ENCODE results near the gene PLEKHA5.

PLEKHA5 gene, protein sequence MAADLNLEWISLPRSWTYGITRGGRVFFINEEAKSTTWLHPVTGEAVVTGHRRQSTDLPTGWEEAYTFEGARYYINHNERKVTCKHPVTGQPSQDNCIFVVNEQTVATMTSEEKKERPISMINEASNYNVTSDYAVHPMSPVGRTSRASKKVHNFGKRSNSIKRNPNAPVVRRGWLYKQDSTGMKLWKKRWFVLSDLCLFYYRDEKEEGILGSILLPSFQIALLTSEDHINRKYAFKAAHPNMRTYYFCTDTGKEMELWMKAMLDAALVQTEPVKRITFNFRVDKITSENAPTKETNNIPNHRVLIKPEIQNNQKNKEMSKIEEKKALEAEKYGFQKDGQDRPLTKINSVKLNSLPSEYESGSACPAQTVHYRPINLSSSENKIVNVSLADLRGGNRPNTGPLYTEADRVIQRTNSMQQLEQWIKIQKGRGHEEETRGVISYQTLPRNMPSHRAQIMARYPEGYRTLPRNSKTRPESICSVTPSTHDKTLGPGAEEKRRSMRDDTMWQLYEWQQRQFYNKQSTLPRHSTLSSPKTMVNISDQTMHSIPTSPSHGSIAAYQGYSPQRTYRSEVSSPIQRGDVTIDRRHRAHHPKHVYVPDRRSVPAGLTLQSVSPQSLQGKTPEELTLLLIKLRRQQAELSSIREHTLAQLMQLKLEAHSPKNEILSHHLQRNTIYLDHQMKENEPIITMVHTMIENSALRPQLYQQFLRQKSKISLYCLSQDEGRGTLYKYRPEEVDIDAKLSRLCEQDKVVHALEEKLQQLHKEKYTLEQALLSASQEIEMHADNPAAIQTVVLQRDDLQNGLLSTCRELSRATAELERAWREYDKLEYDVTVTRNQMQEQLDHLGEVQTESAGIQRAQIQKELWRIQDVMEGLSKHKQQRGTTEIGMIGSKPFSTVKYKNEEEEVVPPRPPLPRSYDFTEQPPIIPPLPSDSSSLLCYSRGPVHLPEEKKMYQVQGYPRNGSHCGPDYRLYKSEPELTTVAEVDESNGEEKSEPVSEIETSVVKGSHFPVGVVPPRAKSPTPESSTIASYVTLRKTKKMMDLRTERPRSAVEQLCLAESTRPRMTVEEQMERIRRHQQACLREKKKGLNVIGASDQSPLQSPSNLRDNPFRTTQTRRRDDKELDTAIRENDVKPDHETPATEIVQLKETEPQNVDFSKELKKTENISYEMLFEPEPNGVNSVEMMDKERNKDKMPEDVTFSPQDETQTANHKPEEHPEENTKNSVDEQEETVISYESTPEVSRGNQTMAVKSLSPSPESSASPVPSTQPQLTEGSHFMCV

DNA sequence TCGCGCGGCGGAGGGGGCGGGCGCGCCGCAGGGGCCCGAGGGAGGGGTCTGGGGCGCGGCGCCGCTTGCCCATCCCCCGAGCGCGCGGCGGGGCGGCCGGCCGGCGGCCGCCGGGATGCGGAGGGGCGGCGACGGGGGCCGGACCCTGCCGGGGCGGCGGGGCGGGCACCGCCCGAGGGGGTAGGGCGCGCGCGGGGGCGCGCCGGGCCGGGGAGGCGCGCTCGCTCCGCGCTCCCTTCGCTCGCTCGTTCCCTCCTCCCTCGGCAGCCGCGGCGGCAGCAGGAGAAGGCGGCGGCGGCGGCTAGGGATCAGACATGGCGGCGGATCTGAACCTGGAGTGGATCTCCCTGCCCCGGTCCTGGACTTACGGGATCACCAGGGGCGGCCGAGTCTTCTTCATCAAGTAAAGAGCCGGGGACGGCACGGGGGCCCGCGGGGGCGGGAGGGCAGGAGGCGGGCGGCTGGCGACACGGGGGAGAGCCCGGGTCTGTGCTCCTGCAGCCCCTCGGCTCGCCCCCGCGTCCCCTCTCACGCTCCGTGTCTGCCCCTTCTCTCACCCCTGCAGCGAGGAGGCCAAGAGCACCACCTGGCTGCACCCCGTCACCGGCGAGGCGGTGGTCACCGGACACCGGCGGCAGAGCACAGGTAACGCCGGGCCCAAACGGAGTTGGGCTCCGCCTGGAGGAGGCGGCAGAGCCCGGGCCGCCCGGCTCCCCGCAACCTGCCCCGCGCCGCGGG, at the start of gene PLEKHA5:
Gene PLEKHA5 (plus strand): TSS at position 248 of the 738 bp plus-strand sequence. CDS start 67 bp downstream, at position 315.
- TF ChIP-seq, protein P1, sequence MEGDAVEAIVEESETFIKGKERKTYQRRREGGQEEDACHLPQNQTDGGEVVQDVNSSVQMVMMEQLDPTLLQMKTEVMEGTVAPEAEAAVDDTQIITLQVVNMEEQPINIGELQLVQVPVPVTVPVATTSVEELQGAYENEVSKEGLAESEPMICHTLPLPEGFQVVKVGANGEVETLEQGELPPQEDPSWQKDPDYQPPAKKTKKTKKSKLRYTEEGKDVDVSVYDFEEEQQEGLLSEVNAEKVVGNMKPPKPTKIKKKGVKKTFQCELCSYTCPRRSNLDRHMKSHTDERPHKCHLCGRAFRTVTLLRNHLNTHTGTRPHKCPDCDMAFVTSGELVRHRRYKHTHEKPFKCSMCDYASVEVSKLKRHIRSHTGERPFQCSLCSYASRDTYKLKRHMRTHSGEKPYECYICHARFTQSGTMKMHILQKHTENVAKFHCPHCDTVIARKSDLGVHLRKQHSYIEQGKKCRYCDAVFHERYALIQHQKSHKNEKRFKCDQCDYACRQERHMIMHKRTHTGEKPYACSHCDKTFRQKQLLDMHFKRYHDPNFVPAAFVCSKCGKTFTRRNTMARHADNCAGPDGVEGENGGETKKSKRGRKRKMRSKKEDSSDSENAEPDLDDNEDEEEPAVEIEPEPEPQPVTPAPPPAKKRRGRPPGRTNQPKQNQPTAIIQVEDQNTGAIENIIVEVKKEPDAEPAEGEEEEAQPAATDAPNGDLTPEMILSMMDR (IDR thresholded peaks at IDR 0.05): peak; percentile 41; the same call in 1 of the 2 replicates

DNA sequence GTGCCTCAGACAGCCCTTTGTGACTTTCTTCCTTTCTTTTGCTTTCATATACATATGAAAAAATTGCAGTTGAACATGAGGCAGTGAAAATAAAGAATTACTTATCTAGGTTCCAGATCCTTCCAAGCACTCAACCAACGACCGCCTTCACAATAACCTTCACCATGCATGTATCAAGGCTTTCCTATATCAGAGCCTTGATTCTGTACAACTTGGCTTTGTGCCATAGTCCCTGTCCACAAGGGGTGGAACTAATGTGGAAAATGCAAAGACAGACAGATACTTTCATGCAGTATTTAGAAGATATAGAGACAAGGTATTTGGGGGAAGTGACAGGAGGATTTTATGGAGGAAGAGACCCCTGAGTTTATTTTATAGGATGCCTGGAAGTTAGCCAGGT, 48.6 kb upstream of the PLEKHA5 start:
- TF ChIP-seq, protein P1 (IDR thresholded peaks at IDR 0.05): no peak

DNA sequence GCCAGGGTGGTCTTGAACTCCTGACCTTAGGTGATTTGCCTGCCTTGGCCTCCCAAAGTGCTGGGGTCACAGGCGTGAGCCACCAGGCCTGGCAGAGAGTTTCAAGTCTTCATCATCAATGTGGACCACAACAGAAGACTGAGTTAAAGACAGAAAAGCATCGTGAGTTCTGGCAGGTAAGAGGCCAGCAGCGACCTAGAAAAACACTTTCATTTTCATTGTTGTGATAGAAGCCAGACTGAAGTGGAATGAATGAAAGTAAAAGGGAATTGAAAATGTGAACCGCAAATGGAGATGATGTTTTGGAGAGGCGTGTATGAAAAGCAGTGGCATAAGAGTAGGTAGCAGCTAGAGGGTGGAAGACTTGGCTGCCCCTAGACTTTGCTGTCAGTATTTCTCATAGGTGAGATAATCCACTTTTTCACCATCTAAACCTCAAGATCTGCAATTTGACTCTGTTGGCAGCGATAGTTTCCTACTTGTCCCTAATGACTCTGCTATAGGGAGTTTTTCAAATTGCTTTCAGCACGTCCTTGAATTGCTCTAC, 47.1 kb upstream of the PLEKHA5 start:
- TF ChIP-seq, protein P1 (IDR thresholded peaks at IDR 0.05): no peak

DNA sequence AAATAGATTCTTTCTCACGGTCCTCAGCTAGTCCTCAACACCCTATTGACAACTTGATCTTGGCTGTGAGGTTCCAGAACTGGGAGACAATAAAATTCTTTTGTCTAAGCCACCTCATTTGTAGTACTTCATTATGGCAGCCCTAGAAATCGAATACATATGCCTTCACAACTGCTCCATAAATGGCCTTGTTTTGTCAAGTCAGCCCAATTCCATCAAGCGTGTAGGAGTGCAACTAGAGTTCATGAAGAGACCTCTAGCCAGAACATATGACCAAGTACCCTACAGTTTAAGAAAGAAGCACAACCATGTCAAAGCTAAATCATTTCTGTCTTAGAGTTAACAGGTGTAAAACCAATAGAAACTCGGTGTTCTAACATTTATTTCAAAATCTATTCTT, 45.0 kb upstream of the PLEKHA5 start:
- TF ChIP-seq, protein P1 (IDR thresholded peaks at IDR 0.05): no peak

DNA sequence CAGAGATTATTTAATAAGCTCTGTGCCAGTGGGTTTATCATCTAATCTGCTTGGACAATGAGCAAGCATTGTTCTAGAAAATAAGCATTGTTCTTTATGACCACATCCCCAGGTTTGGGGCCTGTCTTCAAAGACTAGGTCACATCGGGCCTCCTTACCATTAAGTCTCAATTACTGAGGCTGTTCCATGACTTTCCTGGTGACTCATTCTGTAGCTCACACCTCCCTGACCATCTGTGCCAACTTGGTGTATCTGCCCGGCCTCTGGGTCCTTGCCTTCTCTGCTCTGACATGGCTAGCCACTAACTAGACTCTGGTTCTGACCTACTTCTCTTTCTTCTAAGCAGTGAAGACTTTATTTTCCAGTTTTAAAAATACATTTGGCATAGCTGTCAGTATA, 44.4 kb upstream of the PLEKHA5 start:
- TF ChIP-seq, protein P1 (IDR thresholded peaks at IDR 0.05): no peak

DNA sequence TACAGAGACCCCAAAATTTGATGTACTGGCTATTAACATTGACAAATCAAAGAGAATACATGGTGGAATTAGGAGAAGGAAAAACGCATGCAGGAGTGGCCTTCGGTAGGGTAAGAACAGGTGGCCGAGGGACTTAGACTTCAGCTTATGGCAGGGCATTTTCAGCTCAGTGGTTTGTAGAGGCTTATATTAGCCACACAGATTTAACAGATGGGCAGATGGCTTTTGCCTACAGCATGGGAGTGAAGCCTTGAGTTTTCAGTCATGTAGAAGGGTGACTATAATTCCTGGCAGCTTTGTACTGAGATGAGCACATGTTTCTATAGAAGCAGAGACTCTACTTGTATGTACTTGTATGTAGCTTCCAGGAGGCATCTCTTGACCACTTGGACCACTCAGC, 40.9 kb upstream of the PLEKHA5 start:
- TF ChIP-seq, protein P1 (IDR thresholded peaks at IDR 0.05): no peak
